Panc1 (cell line): ENCODE results near the gene MS4A18. TPM values are rescaled to one million over a fixed set of nuclear protein-coding genes. Genes with fewer than 3 reads are reported as not detected.

Experiments
- ATAC-seq: fragments of 200-7000 bp; cut with Tn5 transposase; 2 replicates; pipeline ENCODE4 v1.9.1; 2020; ENCODE audit warnings: mild to moderate bottlenecking, moderate library complexity
- BruUV-seq: library from RNA; stranded (reverse); fragments of 400-500 nt; replicated peaks from 2 replicates; lab custom pipeline; 2021; lab: Mats Ljungman, UMichigan
- CTCF ChIA-PET: fragments of 300-600 bp; sonication (Branson Sonifier 250); formaldehyde crosslinking; loops from one replicate; lab custom pipeline; 2022; ENCODE audit warnings: antibody characterized with exemption; lab: Charles Lee
- POLR2A ChIA-PET: fragments of 300-600 bp; sonication (Branson Sonifier 250); formaldehyde crosslinking; loops from one replicate; lab custom pipeline; 2022; ENCODE audit warnings: antibody characterized with exemption; lab: Charles Lee
- DNase-seq: peaks from one replicate; pipeline ENCODE4 v3.0.0-alpha.2; 2010; ENCODE audit warnings: low read depth, low spot score
- H3K27ac ChIP-seq: 2 replicates; pipeline ENCODE4 v1.5.1; 2011; ENCODE audit warnings: mild to moderate bottlenecking, low read length, inconsistent platforms
- H3K27me3 ChIP-seq: fragments of 200-500 bp; sonication (Bioruptor generic); 2 replicates; pipeline ENCODE4 v1.6.0; 2014; ENCODE audit warnings: low read length, inconsistent platforms; ENCODE audit not compliant: control insufficient read depth, insufficient read depth
- H3K36me3 ChIP-seq: fragments of 200-500 bp; sonication (Bioruptor generic); 2 replicates; pipeline ENCODE4 v1.5.1; 2014; ENCODE audit warnings: inconsistent platforms, mild to moderate bottlenecking, low read length, moderate library complexity; ENCODE audit not compliant: control insufficient read depth, insufficient read depth
- H3K4me1 ChIP-seq: 2 replicates; pipeline ENCODE4 v1.5.1; 2011; ENCODE audit warnings: inconsistent platforms, mild to moderate bottlenecking, low read length, moderate library complexity; ENCODE audit not compliant: control insufficient read depth, insufficient read depth
- H3K4me3 ChIP-seq, 2 experiments: 2 replicates each; pipeline ENCODE4 v1.5.1; 2011 to 2012; ENCODE audit warnings: low read depth in 2 of 2, low read length in 2 of 2, mild to moderate bottlenecking in 2 of 2, inconsistent platforms in 1 of 2, moderate library complexity in 1 of 2
- H3K9me3 ChIP-seq: fragments of 200-500 bp; sonication (Bioruptor generic); 2 replicates; pipeline ENCODE4 v1.5.1; 2014; ENCODE audit warnings: low read depth, mild to moderate bottlenecking, inconsistent platforms, low read length, moderate library complexity; ENCODE audit not compliant: control insufficient read depth, insufficient read depth
- CTCF ChIP-seq: fragments of 450-650 bp; IDR thresholded peaks from 2 replicates; pipeline ENCODE4 v1.5.1; 2017; ENCODE audit warnings: mild to moderate bottlenecking
- POLR2AphosphoS5 ChIP-seq: IDR thresholded peaks from 2 replicates; pipeline ENCODE4 v1.6.1; 2012; ENCODE audit warnings: mild to moderate bottlenecking, low read depth, low read length, moderate library complexity
- REST ChIP-seq, 2 experiments: IDR thresholded peaks; 2 replicates each; pipeline ENCODE4 v1.6.1; 2011 to 2012; ENCODE audit warnings: low read depth in 2 of 2, control low read depth in 1 of 2, low read length in 1 of 2, mild to moderate bottlenecking in 1 of 2, moderate library complexity in 1 of 2; ENCODE audit not compliant: insufficient read depth in 1 of 2
- SIN3A ChIP-seq: IDR thresholded peaks from 2 replicates; pipeline ENCODE4 v1.6.1; 2012; ENCODE audit warnings: low read depth, mild to moderate bottlenecking, low read length, moderate library complexity, borderline replicate concordance; ENCODE audit not compliant: insufficient read depth
- TCF7L2 ChIP-seq: IDR thresholded peaks from 2 replicates; pipeline ENCODE4 v1.6.1; 2011; ENCODE audit warnings: mild to moderate bottlenecking, low read depth, low read length, inconsistent platforms
- in situ Hi-C: cut with HindIII; loops from 2 replicates; pipeline ENCODE4 v1.10.0; 2016; ENCODE audit warnings: low sequenced_read_pairs, low pct_unique_long_range_greater_than_20kb
- intact Hi-C: fragments of 100-400 bp; cut with micrococcal nuclease; formaldehyde crosslinking; loops from one replicate; pipeline ENCODE4 v1.10.0; 2022; ENCODE audit not compliant: unreplicated experiment
- total RNA-seq: library from RNA; stranded (reverse); gene quantifications from one replicate; pipeline ENCODE4 v1.2.1, GENCODE V29; 2021; ENCODE audit not compliant: unreplicated experiment

Gene MS4A18
- total RNA-seq, 1 experiment from 2014 or later: not detected

- no peaks in the 10 kb centered on the region for H3K4me1 ChIP-seq
- no peak overlapping the region for H3K4me3 ChIP-seq
- H3K36me3 ChIP-seq: no peaks in the 10 kb centered on the region
- CTCF ChIA-PET: no interaction called here
- in situ Hi-C loops (no loop called here), intact Hi-C loops (no loop called here)
- no peaks in the 10 kb centered on the region for H3K9me3 ChIP-seq
- no peaks in the 10 kb centered on the region for H3K27me3 ChIP-seq
- BruUV-seq: no TSS peak
- TF ChIP-seq CTCF: no peak
- TF ChIP-seq TCF7L2: no peak
- TF ChIP-seq SIN3A: no peak
- TF ChIP-seq REST (IDR thresholded peaks at IDR 0.05; ENCODE audit: insufficient read depth in 1 of 2, low read depth in 2 of 2, low read length in 1 of 2): no peak
- no peak for TF ChIP-seq POLR2AphosphoS5
- POLR2A ChIA-PET: no interaction called here
- ATAC-seq: no peak
- no peak for DNase-seq
- H3K27ac ChIP-seq: no peak overlapping the region
Measured at GRCh38 chr11:60781981-60782316, 57.4 kb downstream of the MS4A18 start.

- no peaks in the 10 kb centered on the region for H3K36me3 ChIP-seq
- ATAC-seq (no peak), DNase-seq (no peak)
- no peak for TF ChIP-seq SIN3A
- TF ChIP-seq POLR2AphosphoS5: no peak
- POLR2A ChIA-PET: no interaction called here
- intact Hi-C loops: no loop called here
- H3K27ac ChIP-seq: no peak overlapping the region
- H3K4me1 ChIP-seq: no peaks in the 10 kb centered on the region
- H3K9me3 ChIP-seq: no peaks in the 10 kb centered on the region
- in situ Hi-C loops: no loop called here
- CTCF ChIA-PET: no interaction called here
- BruUV-seq: no TSS peak
- no peaks in the 10 kb centered on the region for H3K27me3 ChIP-seq
- no peak overlapping the region for H3K4me3 ChIP-seq
Measured at GRCh38 chr11:60782393-60783140, 58.0 kb downstream of the MS4A18 start.

- POLR2A ChIA-PET: no interaction called here
- intact Hi-C loops: no loop called here
- CTCF ChIA-PET: no interaction called here
- no peak for ATAC-seq
- in situ Hi-C loops: no loop called here
- no peak overlapping the region for H3K4me3 ChIP-seq
- H3K9me3 ChIP-seq: no peaks in the 10 kb centered on the region
- DNase-seq: no peak
- TF ChIP-seq REST (IDR thresholded peaks at IDR 0.05; ENCODE audit: insufficient read depth in 1 of 2, low read depth in 2 of 2, low read length in 1 of 2): no peak
- no peak for TF ChIP-seq SIN3A
- TF ChIP-seq TCF7L2: no peak
- TF ChIP-seq CTCF: no peak
- TF ChIP-seq POLR2AphosphoS5: no peak
- H3K4me1 ChIP-seq: no peaks in the 10 kb centered on the region
- no peaks in the 10 kb centered on the region for H3K27me3 ChIP-seq
- H3K36me3 ChIP-seq: no peaks in the 10 kb centered on the region
- BruUV-seq: no TSS peak
- no peak overlapping the region for H3K27ac ChIP-seq
Measured at GRCh38 chr11:60783141-60783484, 58.6 kb downstream of the MS4A18 start.
